Stomach (tissue), 4 donors: Measurements from ENCODE around the gene PRKCI.
A peak's percentile ranks its signal among the peaks of the same experiment; 100 is the strongest.

Source experiments
- POLR2AphosphoS5 ChIP-seq, 3 donors: sonication (generic); formaldehyde crosslinking; IDR thresholded peaks; one replicate each; pipeline ENCODE4 v1.6.1; 2016; ENCODE audit warnings: antibody characterized with exemption in 3 of 3
- TF ChIP-seq, protein P1 (sequence below), 7 experiments: fragments of 450-650 bp in 4 of 7; fragments of 200-600 bp in 3 of 7; sonication (generic) in 3 of 7; IDR thresholded peaks; one replicate each; pipeline ENCODE4 v1.5.1; 2016 to 2019; ENCODE audit warnings: antibody characterized with exemption in 7 of 7, control low read depth in 2 of 7, mild to moderate bottlenecking in 1 of 7

GRCh38 chr3:170331143-170331542 is 108.9 kb downstream of the PRKCI start:
- TF ChIP-seq, protein P1, sequence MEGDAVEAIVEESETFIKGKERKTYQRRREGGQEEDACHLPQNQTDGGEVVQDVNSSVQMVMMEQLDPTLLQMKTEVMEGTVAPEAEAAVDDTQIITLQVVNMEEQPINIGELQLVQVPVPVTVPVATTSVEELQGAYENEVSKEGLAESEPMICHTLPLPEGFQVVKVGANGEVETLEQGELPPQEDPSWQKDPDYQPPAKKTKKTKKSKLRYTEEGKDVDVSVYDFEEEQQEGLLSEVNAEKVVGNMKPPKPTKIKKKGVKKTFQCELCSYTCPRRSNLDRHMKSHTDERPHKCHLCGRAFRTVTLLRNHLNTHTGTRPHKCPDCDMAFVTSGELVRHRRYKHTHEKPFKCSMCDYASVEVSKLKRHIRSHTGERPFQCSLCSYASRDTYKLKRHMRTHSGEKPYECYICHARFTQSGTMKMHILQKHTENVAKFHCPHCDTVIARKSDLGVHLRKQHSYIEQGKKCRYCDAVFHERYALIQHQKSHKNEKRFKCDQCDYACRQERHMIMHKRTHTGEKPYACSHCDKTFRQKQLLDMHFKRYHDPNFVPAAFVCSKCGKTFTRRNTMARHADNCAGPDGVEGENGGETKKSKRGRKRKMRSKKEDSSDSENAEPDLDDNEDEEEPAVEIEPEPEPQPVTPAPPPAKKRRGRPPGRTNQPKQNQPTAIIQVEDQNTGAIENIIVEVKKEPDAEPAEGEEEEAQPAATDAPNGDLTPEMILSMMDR (IDR thresholded peaks at IDR 0.05): no peak
- TF ChIP-seq POLR2AphosphoS5 (IDR thresholded peaks at IDR 0.05): peak in 2 of 3 donors; percentile 77 to 91
